Skeletal muscle satellite cell (primary cell): ENCODE data around the gene COL15A1.

Source experiments
- H3K27me3 ChIP-seq: 2 replicates; pipeline ENCODE4 v1.7.0; 2013; ENCODE audit warnings: low read length; ENCODE audit not compliant: control insufficient read depth, insufficient read depth
- H3K36me3 ChIP-seq: 2 replicates; pipeline ENCODE4 v1.7.0; 2013; ENCODE audit warnings: mild to moderate bottlenecking, control low read depth, low read length; ENCODE audit not compliant: insufficient read depth
- H3K4me1 ChIP-seq: 2 replicates; pipeline ENCODE4 v1.7.0; 2013; ENCODE audit warnings: low read length; ENCODE audit not compliant: control insufficient read depth, insufficient read depth
- H3K4me2 ChIP-seq: 2 replicates; pipeline ENCODE4 v1.7.0; 2013; ENCODE audit warnings: mild to moderate bottlenecking, low read length
- H3K4me3 ChIP-seq: 2 replicates; pipeline ENCODE4 v1.7.0; 2013; ENCODE audit warnings: low read length
- H3K9ac ChIP-seq: 2 replicates; pipeline ENCODE4 v1.7.0; 2013; ENCODE audit warnings: mild to moderate bottlenecking, low read depth, low read length, moderate library complexity
- H3K9me3 ChIP-seq: replicated peaks from 2 replicates; pipeline ENCODE4 v1.7.0; 2013; ENCODE audit warnings: mild to moderate bottlenecking, control low read depth, low read length

The COL15A1 gene

DNA sequence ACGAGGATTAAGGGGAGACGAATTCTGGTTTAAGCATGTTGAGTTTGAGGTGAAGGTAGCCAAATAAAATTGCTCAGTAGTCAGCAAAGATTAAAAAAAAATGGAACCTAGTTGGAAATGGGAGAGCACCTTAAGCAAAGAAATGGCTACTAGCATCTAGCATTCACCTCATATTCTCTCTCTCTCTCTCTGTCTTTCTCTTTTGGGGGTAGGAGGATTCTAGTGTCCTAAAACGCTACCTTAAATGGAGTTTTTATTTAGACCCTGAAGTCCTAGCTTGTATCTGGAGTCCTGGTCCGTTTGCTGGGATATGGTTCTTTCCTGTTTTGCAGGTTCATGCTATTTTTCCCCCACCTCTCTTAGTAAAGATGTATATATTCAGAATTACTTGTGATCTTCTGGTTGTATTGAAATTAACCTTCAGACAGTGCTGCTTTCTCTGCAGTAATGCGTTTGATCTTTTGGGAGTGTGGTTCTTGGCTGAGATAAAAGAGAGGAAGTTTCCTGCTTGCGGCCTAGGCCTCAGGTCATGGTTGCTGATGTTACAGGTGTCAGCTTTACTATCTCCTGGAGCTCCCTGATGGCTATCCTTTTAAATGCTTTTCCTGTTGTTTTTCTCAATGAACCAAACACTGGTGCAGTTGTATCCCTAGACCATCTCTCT lies 169.2 kb downstream of the COL15A1 start:
- peaks cover 5% of the 10 kb centered on the region for H3K4me1 ChIP-seq
- H3K9ac ChIP-seq = no peak overlapping the region
- no peak overlapping the region for H3K4me3 ChIP-seq
- no peak overlapping the region for H3K4me2 ChIP-seq
- H3K36me3 ChIP-seq = no peaks in the 10 kb centered on the region
- H3K9me3 ChIP-seq = no peaks in the 10 kb centered on the region
- H3K27me3 ChIP-seq = no peaks in the 10 kb centered on the region

- H3K27me3 ChIP-seq = no peaks in the 10 kb centered on the region
- no peak overlapping the region for H3K9ac ChIP-seq
- H3K4me1 ChIP-seq = peaks cover 5% of the 10 kb centered on the region
- H3K9me3 ChIP-seq = no peaks in the 10 kb centered on the region
- no peaks in the 10 kb centered on the region for H3K36me3 ChIP-seq
- no peak overlapping the region for H3K4me2 ChIP-seq
- H3K4me3 ChIP-seq = no peak overlapping the region
Observed at GRCh38 chr9:99113414-99114048, 169.8 kb downstream of the COL15A1 start.

GRCh38 chr9:99114049-99114440 lies 170.3 kb downstream of the COL15A1 start:
- Histone ChIP-seq H3K36me3 (no peaks in the 10 kb centered on the region), H3K4me1 (peaks cover 5% of the 10 kb centered on the region), H3K9me3 (no peaks in the 10 kb centered on the region), H3K9ac (no peak overlapping the region), H3K4me3 (no peak overlapping the region), H3K27me3 (no peaks in the 10 kb centered on the region), H3K4me2 (no peak overlapping the region)

DNA sequence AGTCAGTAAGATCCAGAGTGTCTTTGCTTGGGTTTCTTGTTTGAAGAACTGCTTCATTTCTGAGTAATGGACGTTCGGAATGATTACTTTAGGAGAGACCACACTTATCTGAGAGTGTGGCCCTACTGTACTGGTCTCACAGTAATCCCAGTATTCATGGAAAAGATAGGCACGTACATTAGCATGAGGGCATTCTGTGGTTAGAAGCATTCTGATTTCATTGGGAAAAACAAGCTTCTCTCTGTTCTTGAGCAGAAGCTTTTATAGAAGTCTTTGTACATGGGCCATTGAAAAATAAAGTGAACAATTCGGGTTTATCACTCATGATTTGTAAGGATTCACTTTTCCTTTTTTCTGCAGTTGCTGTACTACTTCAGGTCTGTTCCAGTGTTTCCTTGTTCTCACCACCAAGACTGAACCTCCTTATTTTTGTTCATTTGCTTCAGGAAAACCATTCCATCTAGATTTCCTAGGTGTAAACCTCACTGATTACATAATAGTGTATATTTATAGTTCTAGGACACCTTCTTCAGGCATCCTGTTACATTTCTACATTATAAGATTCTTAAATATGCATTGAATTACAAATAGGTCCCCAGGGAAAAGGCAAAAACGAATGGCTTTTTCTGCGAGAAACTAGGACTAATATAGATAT lies 171.3 kb downstream of the COL15A1 start:
- Histone ChIP-seq H3K27me3 (no peaks in the 10 kb centered on the region), H3K9me3 (no peaks in the 10 kb centered on the region), H3K4me2 (no peak overlapping the region), H3K9ac (no peak overlapping the region), H3K4me3 (no peak overlapping the region), H3K36me3 (no peaks in the 10 kb centered on the region), H3K4me1 (peaks cover 2% of the 10 kb centered on the region)

DNA sequence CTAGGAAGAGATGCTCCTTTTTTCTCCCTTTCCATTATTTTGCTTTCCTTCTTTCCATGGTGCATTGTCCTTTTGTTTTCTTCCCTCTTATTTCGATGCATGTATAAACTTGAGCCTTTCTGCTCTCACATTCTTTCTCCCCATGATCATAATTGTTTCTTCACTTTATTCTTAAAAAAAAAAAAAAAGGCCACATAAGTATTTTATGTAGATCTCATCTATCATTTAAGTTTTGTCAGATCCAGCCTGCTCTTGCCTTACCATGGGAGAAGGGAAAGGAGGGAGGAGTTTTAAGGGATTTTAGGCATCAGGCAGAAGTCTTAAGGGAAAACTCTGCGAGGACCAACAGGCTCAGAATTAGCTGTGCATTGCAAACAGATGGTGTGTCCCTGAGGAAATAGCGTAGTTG lies 172.3 kb downstream of the COL15A1 start:
- no peaks in the 10 kb centered on the region for H3K27me3 ChIP-seq
- no peaks in the 10 kb centered on the region for H3K9me3 ChIP-seq
- no peak overlapping the region for H3K9ac ChIP-seq
- H3K4me1 ChIP-seq = no peaks in the 10 kb centered on the region
- H3K4me3 ChIP-seq = no peak overlapping the region
- no peak overlapping the region for H3K4me2 ChIP-seq
- H3K36me3 ChIP-seq = no peaks in the 10 kb centered on the region

- H3K4me3 ChIP-seq = no peak overlapping the region
- H3K9ac ChIP-seq = no peak overlapping the region
- no peak overlapping the region for H3K4me2 ChIP-seq
- no peaks in the 10 kb centered on the region for H3K4me1 ChIP-seq
- H3K36me3 ChIP-seq = no peaks in the 10 kb centered on the region
- no peaks in the 10 kb centered on the region for H3K27me3 ChIP-seq
- no peaks in the 10 kb centered on the region for H3K9me3 ChIP-seq
Observed at GRCh38 chr9:99118782-99119466, 175.2 kb downstream of the COL15A1 start.

- H3K4me3 ChIP-seq = no peak overlapping the region
- no peaks in the 10 kb centered on the region for H3K36me3 ChIP-seq
- H3K4me1 ChIP-seq = no peaks in the 10 kb centered on the region
- H3K9me3 ChIP-seq = no peaks in the 10 kb centered on the region
- no peak overlapping the region for H3K4me2 ChIP-seq
- no peaks in the 10 kb centered on the region for H3K27me3 ChIP-seq
- no peak overlapping the region for H3K9ac ChIP-seq
Observed at GRCh38 chr9:99119976-99120655, 176.4 kb downstream of the COL15A1 start.
